Measurements from ENCODE around the gene TMEM272.

TMEM272 gene

GRCh38 chr13:51817717-51818116, 27.3 kb downstream of the TMEM272 start:
- H3K79me2 ChIP-seq (ENCODE audit: insufficient read depth, low read length): no peaks in the 10 kb centered on the region
- H2AFZ ChIP-seq (ENCODE audit: low read depth, low read length, severe bottlenecking): no peak overlapping the region
- H3K27me3 ChIP-seq (ENCODE audit: low read length): no peaks in the 10 kb centered on the region
- H4K20me1 ChIP-seq (ENCODE audit: low read depth, low read length): no peaks in the 10 kb centered on the region
- H3K9ac ChIP-seq (ENCODE audit: low read length): no peak overlapping the region
- TF ChIP-seq, protein P1, sequence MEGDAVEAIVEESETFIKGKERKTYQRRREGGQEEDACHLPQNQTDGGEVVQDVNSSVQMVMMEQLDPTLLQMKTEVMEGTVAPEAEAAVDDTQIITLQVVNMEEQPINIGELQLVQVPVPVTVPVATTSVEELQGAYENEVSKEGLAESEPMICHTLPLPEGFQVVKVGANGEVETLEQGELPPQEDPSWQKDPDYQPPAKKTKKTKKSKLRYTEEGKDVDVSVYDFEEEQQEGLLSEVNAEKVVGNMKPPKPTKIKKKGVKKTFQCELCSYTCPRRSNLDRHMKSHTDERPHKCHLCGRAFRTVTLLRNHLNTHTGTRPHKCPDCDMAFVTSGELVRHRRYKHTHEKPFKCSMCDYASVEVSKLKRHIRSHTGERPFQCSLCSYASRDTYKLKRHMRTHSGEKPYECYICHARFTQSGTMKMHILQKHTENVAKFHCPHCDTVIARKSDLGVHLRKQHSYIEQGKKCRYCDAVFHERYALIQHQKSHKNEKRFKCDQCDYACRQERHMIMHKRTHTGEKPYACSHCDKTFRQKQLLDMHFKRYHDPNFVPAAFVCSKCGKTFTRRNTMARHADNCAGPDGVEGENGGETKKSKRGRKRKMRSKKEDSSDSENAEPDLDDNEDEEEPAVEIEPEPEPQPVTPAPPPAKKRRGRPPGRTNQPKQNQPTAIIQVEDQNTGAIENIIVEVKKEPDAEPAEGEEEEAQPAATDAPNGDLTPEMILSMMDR (IDR thresholded peaks at IDR 0.05; ENCODE audit: insufficient read depth, low read length, poor library complexity, severe bottlenecking): no peak
- TF ChIP-seq EZH2phosphoT487 (conservative IDR thresholded peaks at IDR 0.05; ENCODE audit: low read length): no peak
- no peak overlapping the region for H3K4me3 ChIP-seq (ENCODE audit: insufficient read depth, low read length, poor library complexity, severe bottlenecking)
- no peak overlapping the region for H3K4me2 ChIP-seq (ENCODE audit: low read depth, low read length, poor library complexity, severe bottlenecking)
- no peaks in the 10 kb centered on the region for H3K36me3 ChIP-seq (ENCODE audit: low read length)
- no peaks in the 10 kb centered on the region for H3K9me3 ChIP-seq (ENCODE audit: insufficient read depth, low read length)
- no peaks in the 10 kb centered on the region for H3F3A ChIP-seq (ENCODE audit: insufficient read depth)
- H3K27ac ChIP-seq (ENCODE audit: low read depth, low read length): no peak overlapping the region
- H3K9me2 ChIP-seq (replicated peaks; ENCODE audit: insufficient read depth, low read length): no peaks in the 10 kb centered on the region

DNA sequence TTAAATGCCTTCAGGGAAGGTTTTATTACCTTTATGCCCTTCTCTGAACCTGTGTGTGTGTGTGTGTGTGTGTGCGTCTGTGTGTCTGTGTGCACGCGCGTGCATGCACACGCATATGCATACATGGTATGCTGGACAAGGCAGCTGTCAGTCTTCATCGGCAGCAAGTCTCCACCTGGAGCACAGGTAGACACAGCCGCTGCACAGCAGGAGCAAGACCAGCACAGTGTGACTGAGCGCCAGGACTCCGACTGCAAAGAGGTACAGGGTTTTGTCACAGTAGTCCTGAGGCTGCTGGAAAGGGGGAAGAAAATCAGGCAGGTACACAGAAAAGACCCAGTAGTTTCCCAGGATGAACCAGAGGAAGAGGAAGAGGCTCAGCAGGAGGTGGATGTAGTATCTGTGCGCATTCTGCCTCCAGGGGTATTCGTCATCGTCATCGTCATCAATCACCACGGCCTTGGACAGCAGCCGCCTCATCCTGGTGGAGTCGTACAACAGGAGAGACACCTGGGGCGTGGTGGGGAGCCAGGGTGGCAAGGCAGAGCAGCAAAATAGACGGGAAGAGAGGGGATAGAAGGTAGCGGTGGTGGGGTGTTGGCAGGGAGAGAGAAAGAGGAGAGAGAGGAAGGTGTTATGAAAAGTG, 28.2 kb downstream of the TMEM272 start:
- Histone ChIP-seq H3K9ac (ENCODE audit: low read length) (no peak overlapping the region), H3K79me2 (ENCODE audit: insufficient read depth, low read length) (no peaks in the 10 kb centered on the region), H3K4me3 (ENCODE audit: insufficient read depth, low read length, poor library complexity, severe bottlenecking) (no peak overlapping the region), H3F3A (ENCODE audit: insufficient read depth) (no peaks in the 10 kb centered on the region), H3K4me2 (ENCODE audit: low read depth, low read length, poor library complexity, severe bottlenecking) (no peak overlapping the region), H3K9me2 (replicated peaks; ENCODE audit: insufficient read depth, low read length) (no peaks in the 10 kb centered on the region), H3K27me3 (ENCODE audit: low read length) (no peaks in the 10 kb centered on the region), H3K9me3 (ENCODE audit: insufficient read depth, low read length) (no peaks in the 10 kb centered on the region), H2AFZ (ENCODE audit: low read depth, low read length, severe bottlenecking) (no peak overlapping the region), H3K27ac (ENCODE audit: low read depth, low read length) (no peak overlapping the region), H4K20me1 (ENCODE audit: low read depth, low read length) (no peaks in the 10 kb centered on the region), H3K36me3 (ENCODE audit: low read length) (no peaks in the 10 kb centered on the region)
- no peak for TF ChIP-seq EZH2phosphoT487 (conservative IDR thresholded peaks at IDR 0.05; ENCODE audit: low read length)
- TF ChIP-seq, protein P1 (IDR thresholded peaks at IDR 0.05; ENCODE audit: insufficient read depth, low read length, poor library complexity, severe bottlenecking): no peak

- no peak overlapping the region for H3K4me3 ChIP-seq (ENCODE audit: insufficient read depth, low read length, poor library complexity, severe bottlenecking)
- no peaks in the 10 kb centered on the region for H3K27me3 ChIP-seq (ENCODE audit: low read length)
- no peaks in the 10 kb centered on the region for H3K9me3 ChIP-seq (ENCODE audit: insufficient read depth, low read length)
- TF ChIP-seq, protein P1 (IDR thresholded peaks at IDR 0.05; ENCODE audit: insufficient read depth, low read length, poor library complexity, severe bottlenecking): no peak
- no peak for TF ChIP-seq EZH2phosphoT487 (conservative IDR thresholded peaks at IDR 0.05; ENCODE audit: low read length)
- H3K4me2 ChIP-seq (ENCODE audit: low read depth, low read length, poor library complexity, severe bottlenecking): no peak overlapping the region
- H3K79me2 ChIP-seq (ENCODE audit: insufficient read depth, low read length): no peaks in the 10 kb centered on the region
- no peaks in the 10 kb centered on the region for H4K20me1 ChIP-seq (ENCODE audit: low read depth, low read length)
- H3K27ac ChIP-seq (ENCODE audit: low read depth, low read length): no peak overlapping the region
- no peak overlapping the region for H2AFZ ChIP-seq (ENCODE audit: low read depth, low read length, severe bottlenecking)
- no peaks in the 10 kb centered on the region for H3F3A ChIP-seq (ENCODE audit: insufficient read depth)
- no peaks in the 10 kb centered on the region for H3K36me3 ChIP-seq (ENCODE audit: low read length)
- H3K9ac ChIP-seq (ENCODE audit: low read length): no peak overlapping the region
- H3K9me2 ChIP-seq (replicated peaks; ENCODE audit: insufficient read depth, low read length): no peaks in the 10 kb centered on the region
Measured at GRCh38 chr13:51815848-51816247, 29.1 kb downstream of the TMEM272 start.
